A673 (cell line): Measurements from ENCODE around the gene SLC9A1. TPM values are rescaled to one million over a fixed set of nuclear protein-coding genes. Genes with fewer than 3 reads are reported as not detected.

ENCODE experiments used
- BruUV-seq: library from RNA; stranded (reverse); fragments of 400-500 nt; replicated peaks from 2 replicates; lab custom pipeline; 2021; lab: Mats Ljungman, UMichigan
- CTCF ChIA-PET: fragments of 300-600 bp; sonication (Branson Sonifier 250); formaldehyde crosslinking; loops from one replicate; lab custom pipeline; 2022; ENCODE audit warnings: antibody characterized with exemption; lab: Charles Lee
- POLR2A ChIA-PET: fragments of 300-600 bp; sonication (Branson Sonifier 250); formaldehyde crosslinking; loops from one replicate; lab custom pipeline; 2022; ENCODE audit warnings: antibody characterized with exemption; ENCODE audit not compliant: low non-redundant PET; lab: Charles Lee
- DNase-seq: peaks from one replicate; pipeline ENCODE4 v3.0.0-alpha.2; 2015; ENCODE audit warnings: low spot score
- H3K27ac ChIP-seq: fragments of 200-600 bp; sonication (generic); 2 replicates; pipeline ENCODE4 v1.5.1; 2016; ENCODE audit warnings: mixed run types, low read depth, mild to moderate bottlenecking, mixed read lengths, antibody characterized with exemption, low read length; ENCODE audit not compliant: poor library complexity, severe bottlenecking
- H3K27me3 ChIP-seq: fragments of 200-600 bp; sonication (generic); replicated peaks from 2 replicates; pipeline ENCODE4 v1.6.1; 2017; ENCODE audit warnings: mixed run types, low read depth, mild to moderate bottlenecking, mixed read lengths, antibody characterized with exemption, low read length; ENCODE audit not compliant: insufficient read depth, poor library complexity
- H3K36me3 ChIP-seq: fragments of 200-600 bp; sonication (generic); 2 replicates; pipeline ENCODE4 v1.6.1; 2016; ENCODE audit warnings: mixed run types, mild to moderate bottlenecking, mixed read lengths, antibody characterized with exemption, low read length; ENCODE audit not compliant: insufficient read depth, poor library complexity, severe bottlenecking
- H3K4me1 ChIP-seq: fragments of 200-600 bp; sonication (generic); 2 replicates; pipeline ENCODE4 v1.6.1; 2017; ENCODE audit warnings: mixed run types, mild to moderate bottlenecking, mixed read lengths, antibody characterized with exemption, low read length; ENCODE audit not compliant: insufficient read depth, poor library complexity, severe bottlenecking
- H3K4me3 ChIP-seq: fragments of 200-600 bp; sonication (generic); 2 replicates; pipeline ENCODE4 v1.5.1; 2016; ENCODE audit warnings: low read depth, mixed run types, mild to moderate bottlenecking, mixed read lengths, low read length; ENCODE audit not compliant: poor library complexity, severe bottlenecking
- H3K9me3 ChIP-seq: fragments of 200-600 bp; sonication (generic); 2 replicates; pipeline ENCODE4 v1.6.1; 2016; ENCODE audit warnings: mixed run types, low read depth, mild to moderate bottlenecking, mixed read lengths, antibody characterized with exemption, low read length; ENCODE audit not compliant: poor library complexity, severe bottlenecking
- EZH2 ChIP-seq: fragments of 200-600 bp; sonication (generic); IDR thresholded peaks from 2 replicates; pipeline ENCODE4 v1.6.1; 2017; ENCODE audit warnings: borderline replicate concordance, low read depth, mild to moderate bottlenecking, mixed read lengths, antibody characterized with exemption, low read length; ENCODE audit not compliant: poor library complexity, severe bottlenecking
- intact Hi-C: fragments of 100-400 bp; cut with micrococcal nuclease; formaldehyde crosslinking; loops from one replicate; pipeline ENCODE4 v1.10.0; 2022; ENCODE audit not compliant: unreplicated experiment
- total RNA-seq: library from RNA; stranded (reverse); gene quantifications from 2 replicates; pipeline ENCODE4 v1.2.3, GENCODE V29; 2021
- TF ChIP-seq, protein P1 (sequence below): fragments of 300-800, 200-600 bp; sonication (generic); conservative IDR thresholded peaks from 2 replicates; pipeline ENCODE4 v1.5.1; 2017; ENCODE audit warnings: low read depth, mild to moderate bottlenecking, antibody characterized with exemption, low read length, moderate library complexity, mixed read lengths

The SLC9A1 gene
- total RNA-seq, 1 experiment from 2014 or later = 30.2 TPM

DNA sequence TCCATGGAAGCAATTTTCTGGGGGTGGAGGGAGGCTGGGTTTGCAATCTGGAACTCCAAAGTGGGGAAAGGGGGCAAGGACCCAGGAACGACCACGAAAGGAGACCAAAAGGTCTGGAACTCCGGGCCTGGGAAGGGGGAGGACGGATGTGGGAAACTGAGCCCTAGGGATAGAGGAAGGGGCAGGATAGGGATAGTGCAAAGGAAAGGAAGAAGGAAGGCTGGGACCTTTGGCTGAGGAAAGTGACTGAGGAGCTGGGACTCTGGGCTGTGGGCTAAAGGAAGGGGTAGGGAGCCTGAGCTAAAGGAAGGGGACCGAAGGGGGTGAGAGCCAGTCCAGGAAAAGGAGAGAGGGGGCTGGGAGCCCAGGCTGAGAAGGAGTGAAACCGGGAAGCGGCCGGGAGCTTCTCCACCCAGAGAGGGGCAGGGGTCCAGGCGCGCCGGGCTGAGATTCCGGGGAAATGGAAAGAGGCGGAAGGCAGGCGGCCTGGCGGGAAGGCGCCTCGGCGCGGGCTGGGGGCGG lies 395 bp downstream of the SLC9A1 start:
- TF ChIP-seq, protein P1, sequence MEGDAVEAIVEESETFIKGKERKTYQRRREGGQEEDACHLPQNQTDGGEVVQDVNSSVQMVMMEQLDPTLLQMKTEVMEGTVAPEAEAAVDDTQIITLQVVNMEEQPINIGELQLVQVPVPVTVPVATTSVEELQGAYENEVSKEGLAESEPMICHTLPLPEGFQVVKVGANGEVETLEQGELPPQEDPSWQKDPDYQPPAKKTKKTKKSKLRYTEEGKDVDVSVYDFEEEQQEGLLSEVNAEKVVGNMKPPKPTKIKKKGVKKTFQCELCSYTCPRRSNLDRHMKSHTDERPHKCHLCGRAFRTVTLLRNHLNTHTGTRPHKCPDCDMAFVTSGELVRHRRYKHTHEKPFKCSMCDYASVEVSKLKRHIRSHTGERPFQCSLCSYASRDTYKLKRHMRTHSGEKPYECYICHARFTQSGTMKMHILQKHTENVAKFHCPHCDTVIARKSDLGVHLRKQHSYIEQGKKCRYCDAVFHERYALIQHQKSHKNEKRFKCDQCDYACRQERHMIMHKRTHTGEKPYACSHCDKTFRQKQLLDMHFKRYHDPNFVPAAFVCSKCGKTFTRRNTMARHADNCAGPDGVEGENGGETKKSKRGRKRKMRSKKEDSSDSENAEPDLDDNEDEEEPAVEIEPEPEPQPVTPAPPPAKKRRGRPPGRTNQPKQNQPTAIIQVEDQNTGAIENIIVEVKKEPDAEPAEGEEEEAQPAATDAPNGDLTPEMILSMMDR = no peak
- no peak for TF ChIP-seq EZH2
- intact Hi-C loops = no loop called here
- POLR2A ChIA-PET = interaction anchor here (0.7 to 1.1 kb wide), 3 partner anchors 43 to 571 kb away, joined by 3 to 9 read pairs (median 4); no protein-coding TSS in a partner anchor
- peak overlapping the region; percentile 74 for H3K4me3 ChIP-seq
- no peaks in the 10 kb centered on the region for H3K9me3 ChIP-seq
- no peaks in the 10 kb centered on the region for H3K27me3 ChIP-seq
- TSS peak; percentile 39 for BruUV-seq
- peak overlapping the region; percentile 88 for H3K27ac ChIP-seq
- no peak for DNase-seq
- peaks cover 22% of the 10 kb centered on the region for H3K4me1 ChIP-seq
- no peaks in the 10 kb centered on the region for H3K36me3 ChIP-seq
- CTCF ChIA-PET = interaction anchor here (0.6 to 0.8 kb wide), 3 partner anchors 9 to 52 kb away, joined by 3 to 4 read pairs (median 4); no protein-coding TSS in a partner anchor

DNA sequence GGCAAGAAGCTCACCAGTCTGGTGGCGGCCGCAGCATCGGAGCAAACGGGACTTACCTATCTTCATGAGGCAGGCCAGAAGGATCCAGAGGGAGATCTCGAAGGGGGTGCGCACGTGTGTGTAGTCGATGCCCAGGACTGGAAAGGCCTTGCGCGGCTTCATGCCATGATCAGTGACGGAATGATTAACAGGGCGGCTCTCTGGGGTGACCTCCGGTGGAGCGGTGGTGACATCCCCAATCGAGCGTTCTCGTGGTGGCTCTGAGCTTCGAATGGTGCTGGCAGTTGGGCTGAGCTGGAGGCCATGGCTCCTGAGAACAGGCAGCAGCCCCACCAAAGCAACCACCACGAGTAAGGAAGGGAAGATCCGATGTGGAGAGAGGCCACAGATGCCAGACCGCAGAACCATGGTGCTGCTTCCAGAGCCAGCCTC lies 982 bp downstream of the SLC9A1 start:
- CTCF ChIA-PET = interaction anchor here (0.5 kb wide), 1 partner anchor 108 kb away, joined by 4 read pairs; no protein-coding TSS in a partner anchor
- H3K4me1 ChIP-seq = peaks cover 22% of the 10 kb centered on the region
- H3K27me3 ChIP-seq = no peaks in the 10 kb centered on the region
- TF ChIP-seq, protein P1 = no peak
- peak overlapping the region; percentile 74 for H3K4me3 ChIP-seq
- POLR2A ChIA-PET = interaction anchor here (0.7 kb wide), 1 partner anchor 248 kb away, joined by 3 read pairs; no protein-coding TSS in a partner anchor
- H3K36me3 ChIP-seq = no peaks in the 10 kb centered on the region
- intact Hi-C loops = no loop called here
- no peak for DNase-seq
- H3K9me3 ChIP-seq = no peaks in the 10 kb centered on the region
- no peak overlapping the region for H3K27ac ChIP-seq
- BruUV-seq = no TSS peak

DNA sequence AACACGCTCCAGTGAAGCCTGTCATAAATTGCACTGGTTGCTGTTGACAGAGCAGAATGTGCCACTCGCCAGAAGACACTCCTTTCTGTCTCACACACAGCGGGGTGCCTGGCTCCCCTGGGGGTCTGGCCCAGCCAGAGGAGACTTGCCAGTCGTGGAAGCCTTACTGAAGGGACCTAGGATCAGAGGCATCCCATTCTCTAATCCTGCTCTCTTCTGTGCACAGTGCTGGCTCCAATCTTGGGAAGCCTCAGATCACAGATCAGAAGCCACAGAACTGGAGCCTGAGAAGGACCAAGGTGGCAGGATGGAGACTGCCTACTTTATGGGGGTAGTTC lies 1.4 kb downstream of the SLC9A1 start:
- Histone ChIP-seq H3K27ac (no peak overlapping the region), H3K4me3 (peak overlapping the region; percentile 74), H3K9me3 (no peaks in the 10 kb centered on the region), H3K4me1 (peaks cover 22% of the 10 kb centered on the region), H3K36me3 (no peaks in the 10 kb centered on the region), H3K27me3 (no peaks in the 10 kb centered on the region)
- ChIA-PET POLR2A (no interaction called here), CTCF (no interaction called here)
- intact Hi-C loops = no loop called here
- DNase-seq = peak; percentile 64
- TF ChIP-seq EZH2 = no peak
- TF ChIP-seq, protein P1 = no peak
- no TSS peak for BruUV-seq
